Hepatocyte (in vitro differentiated cells): Measurements from ENCODE around the gene CEP295NL. TPM values are rescaled to one million over a fixed set of nuclear protein-coding genes. Genes with fewer than 3 reads are reported as not detected.

Experiments
- DNase-seq: peaks from one replicate; pipeline ENCODE4 v3.0.0-alpha.2; 2016; ENCODE audit warnings: low spot score
- H2AFZ ChIP-seq: fragments of 200-600 bp; sonication (generic); 2 replicates; pipeline ENCODE4 v1.6.0; 2016; ENCODE audit warnings: antibody characterized with exemption, mild to moderate bottlenecking
- H3K27ac ChIP-seq: fragments of 200-600 bp; sonication (generic); 2 replicates; pipeline ENCODE4 v1.5.1; 2016; ENCODE audit warnings: mild to moderate bottlenecking
- H3K27me3 ChIP-seq: fragments of 200-600 bp; sonication (generic); 2 replicates; pipeline ENCODE4 v1.6.1; 2016
- H3K36me3 ChIP-seq: fragments of 200-600 bp; sonication (generic); replicated peaks from 2 replicates; pipeline ENCODE4 v1.5.1; 2016; ENCODE audit warnings: low read depth; ENCODE audit not compliant: insufficient read depth
- H3K4me1 ChIP-seq: fragments of 200-600 bp; sonication (generic); 2 replicates; pipeline ENCODE4 v1.5.1; 2016; ENCODE audit warnings: mild to moderate bottlenecking, moderate library complexity; ENCODE audit not compliant: insufficient read depth
- H3K4me2 ChIP-seq: fragments of 200-600 bp; sonication (generic); 2 replicates; pipeline ENCODE4 v1.6.0; 2016
- H3K4me3 ChIP-seq: fragments of 200-600 bp; sonication (generic); 2 replicates; pipeline ENCODE4 v1.5.1; 2016; ENCODE audit warnings: mild to moderate bottlenecking
- H3K79me2 ChIP-seq: fragments of 200-600 bp; sonication (generic); 2 replicates; pipeline ENCODE4 v1.6.0; 2017; ENCODE audit warnings: mild to moderate bottlenecking
- H3K9me2 ChIP-seq: fragments of 200-600 bp; sonication (generic); replicated peaks from 2 replicates; pipeline ENCODE4 v1.6.0; 2017; ENCODE audit warnings: mild to moderate bottlenecking; ENCODE audit not compliant: insufficient read depth
- H3K9me3 ChIP-seq: fragments of 200-600 bp; sonication (generic); 2 replicates; pipeline ENCODE4 v1.5.1; 2016; ENCODE audit warnings: low read depth, mild to moderate bottlenecking
- H4K20me1 ChIP-seq: fragments of 200-600 bp; sonication (generic); 2 replicates; pipeline ENCODE4 v1.6.0; 2016; ENCODE audit warnings: mild to moderate bottlenecking; ENCODE audit not compliant: insufficient read depth, poor library complexity, severe bottlenecking
- EZH2 ChIP-seq: fragments of 200-600 bp; sonication (generic); IDR thresholded peaks from 2 replicates; pipeline ENCODE4 v1.6.1; 2016; ENCODE audit warnings: antibody characterized with exemption, mild to moderate bottlenecking, borderline replicate concordance
- EZH2phosphoT487 ChIP-seq: fragments of 200-600 bp; sonication (generic); IDR thresholded peaks from one replicate; pipeline ENCODE4 v1.6.1; 2018; ENCODE audit warnings: antibody characterized with exemption, mild to moderate bottlenecking, low read depth, moderate library complexity; ENCODE audit not compliant: unreplicated experiment, severe bottlenecking
- WGBS: methylation state at CpG from one replicate; pipeline ENCODE4 v1.1.6; 2016; ENCODE audit warnings: low lambda C conversion rate; ENCODE audit errors: missing lambda C conversion rate; 5-methylcytosine and 5-hydroxymethylcytosine counted together
- polyA plus RNA-seq: library from polyadenylated mRNA; unstranded; fragments of >200 nt; fragmentation: Nextera tagmentation; extraction: Ambion mirVana; gene quantifications from 2 replicates; pipeline ENCODE4 v1.2.1, GENCODE V29; 2016
- total RNA-seq: library from RNA; depleted of rRNA; stranded (reverse); fragments of >200 nt; gene quantifications from 2 replicates; pipeline ENCODE4 v1.2.3, GENCODE V29; 2014
- TF ChIP-seq, protein P1 (sequence below): fragments of 200-600 bp; sonication (generic); IDR thresholded peaks from 2 replicates; pipeline ENCODE4 v1.5.1; 2016; ENCODE audit warnings: antibody characterized with exemption, mild to moderate bottlenecking; ENCODE audit not compliant: poor library complexity

CEP295NL gene
- total and polyA plus RNA-seq, 2 experiments from 2014 or later, result 0.17 to 0.97 TPM

DNA sequence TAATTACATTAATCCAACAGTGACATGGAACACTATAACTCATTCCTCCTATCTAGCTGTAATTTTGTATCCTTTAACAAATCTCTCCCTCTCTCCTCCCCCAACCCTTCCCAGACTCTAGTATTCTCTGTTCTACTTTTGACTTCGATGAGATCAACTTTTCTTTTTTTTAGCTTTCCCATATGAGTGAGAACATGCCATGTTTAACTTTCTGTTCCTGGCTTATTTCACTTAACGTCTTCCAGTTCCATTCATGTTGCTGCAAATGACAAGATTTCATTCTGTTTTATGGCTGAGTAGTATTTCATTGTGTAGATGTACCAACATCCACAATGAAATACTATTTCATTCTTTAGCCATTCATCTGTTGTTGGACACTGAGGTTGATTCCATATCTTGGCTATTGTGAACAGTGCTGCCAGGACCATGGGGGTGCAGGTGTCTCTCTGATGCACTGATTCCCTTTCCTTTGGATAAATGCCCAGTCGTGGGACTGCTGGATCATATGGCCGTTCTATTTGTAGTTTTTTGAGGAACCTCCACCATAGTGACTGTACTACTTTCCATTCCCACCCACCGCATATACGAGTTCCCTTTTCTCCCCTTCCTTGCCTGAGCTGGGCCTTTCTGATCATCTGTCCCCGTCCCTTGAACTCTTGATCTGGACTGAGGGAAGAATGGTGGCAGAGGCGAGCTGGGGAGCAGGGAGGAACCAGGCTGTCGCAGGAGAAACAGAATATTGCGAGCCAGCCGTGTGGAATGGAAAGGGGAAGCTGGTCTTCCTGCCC, 7.7 kb upstream of the CEP295NL start:
- H2AFZ ChIP-seq, result no peak overlapping the region
- no peak for DNase-seq
- no peaks in the 10 kb centered on the region for H3K36me3 ChIP-seq
- H3K27ac ChIP-seq, result no peak overlapping the region
- peaks cover 5% of the 10 kb centered on the region for H3K4me1 ChIP-seq
- TF ChIP-seq EZH2phosphoT487, result no peak
- TF ChIP-seq EZH2, result no peak
- TF ChIP-seq, protein P1, sequence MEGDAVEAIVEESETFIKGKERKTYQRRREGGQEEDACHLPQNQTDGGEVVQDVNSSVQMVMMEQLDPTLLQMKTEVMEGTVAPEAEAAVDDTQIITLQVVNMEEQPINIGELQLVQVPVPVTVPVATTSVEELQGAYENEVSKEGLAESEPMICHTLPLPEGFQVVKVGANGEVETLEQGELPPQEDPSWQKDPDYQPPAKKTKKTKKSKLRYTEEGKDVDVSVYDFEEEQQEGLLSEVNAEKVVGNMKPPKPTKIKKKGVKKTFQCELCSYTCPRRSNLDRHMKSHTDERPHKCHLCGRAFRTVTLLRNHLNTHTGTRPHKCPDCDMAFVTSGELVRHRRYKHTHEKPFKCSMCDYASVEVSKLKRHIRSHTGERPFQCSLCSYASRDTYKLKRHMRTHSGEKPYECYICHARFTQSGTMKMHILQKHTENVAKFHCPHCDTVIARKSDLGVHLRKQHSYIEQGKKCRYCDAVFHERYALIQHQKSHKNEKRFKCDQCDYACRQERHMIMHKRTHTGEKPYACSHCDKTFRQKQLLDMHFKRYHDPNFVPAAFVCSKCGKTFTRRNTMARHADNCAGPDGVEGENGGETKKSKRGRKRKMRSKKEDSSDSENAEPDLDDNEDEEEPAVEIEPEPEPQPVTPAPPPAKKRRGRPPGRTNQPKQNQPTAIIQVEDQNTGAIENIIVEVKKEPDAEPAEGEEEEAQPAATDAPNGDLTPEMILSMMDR, result no peak
- H3K9me2 ChIP-seq, result no peaks in the 10 kb centered on the region
- H3K4me3 ChIP-seq, result no peak overlapping the region
- no peaks in the 10 kb centered on the region for H3K9me3 ChIP-seq
- 92% methylated on average over 11 of the region's 11 CpGs for WGBS
- H3K27me3 ChIP-seq, result no peaks in the 10 kb centered on the region
- peaks cover 35% of the 10 kb centered on the region for H4K20me1 ChIP-seq
- H3K4me2 ChIP-seq, result no peak overlapping the region
- peaks cover 88% of the 10 kb centered on the region for H3K79me2 ChIP-seq

DNA sequence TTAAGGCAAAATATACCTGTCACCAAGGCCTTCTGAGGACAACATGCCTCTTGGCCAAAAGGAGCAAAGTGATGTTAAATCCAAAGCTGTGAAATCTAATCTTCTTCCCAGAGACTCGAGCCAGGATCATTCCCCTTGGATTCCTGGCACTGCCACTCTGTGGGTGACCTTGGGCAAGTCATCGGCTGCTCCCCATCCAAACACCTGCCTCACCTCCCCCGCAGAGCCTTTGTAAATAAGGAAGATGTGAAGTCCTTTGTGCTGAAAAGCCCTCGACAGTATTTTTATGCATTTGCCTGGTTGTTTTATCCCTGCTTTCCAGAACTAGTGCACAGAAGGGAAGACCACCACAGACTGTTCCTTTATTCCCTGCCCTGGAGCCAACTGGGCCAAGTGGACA, 5.4 kb upstream of the CEP295NL start:
- H3K27me3 ChIP-seq, result no peaks in the 10 kb centered on the region
- no peak overlapping the region for H3K4me3 ChIP-seq
- no peaks in the 10 kb centered on the region for H3K9me2 ChIP-seq
- H3K9me3 ChIP-seq, result no peaks in the 10 kb centered on the region
- H3K36me3 ChIP-seq, result no peaks in the 10 kb centered on the region
- H4K20me1 ChIP-seq, result peaks cover 42% of the 10 kb centered on the region
- H3K4me1 ChIP-seq, result peaks cover 4% of the 10 kb centered on the region
- 61% methylated on average over 4 of the region's 4 CpGs for WGBS
- peaks cover 85% of the 10 kb centered on the region for H3K79me2 ChIP-seq
- H2AFZ ChIP-seq, result no peak overlapping the region
- DNase-seq, result no peak
- no peak overlapping the region for H3K27ac ChIP-seq
- no peak overlapping the region for H3K4me2 ChIP-seq
- TF ChIP-seq EZH2phosphoT487, result no peak
- no peak for TF ChIP-seq EZH2
- TF ChIP-seq, protein P1, result no peak

DNA sequence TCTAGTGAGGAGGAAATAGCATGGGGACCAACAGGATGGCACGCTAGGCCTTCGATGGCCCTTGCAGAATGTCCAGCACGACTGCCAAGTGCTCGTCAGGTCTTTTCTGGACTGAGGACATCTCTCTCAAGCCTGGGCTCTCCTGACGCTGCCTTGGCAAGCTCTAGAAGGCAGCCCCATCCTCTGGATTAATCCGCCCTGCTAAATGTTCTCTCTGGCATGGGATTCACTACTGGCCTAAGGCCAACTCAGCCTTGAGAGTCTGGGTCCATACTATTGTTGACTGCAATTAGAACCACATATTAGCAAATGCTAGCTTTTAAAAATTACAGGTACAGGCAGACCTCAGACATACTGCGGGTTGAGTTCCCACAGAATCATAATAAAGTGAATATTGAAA, 2.5 kb upstream of the CEP295NL start:
- Histone ChIP-seq H4K20me1 (peaks cover 56% of the 10 kb centered on the region), H3K27ac (no peak overlapping the region), H3K9me2 (no peaks in the 10 kb centered on the region), H3K79me2 (peaks cover 87% of the 10 kb centered on the region), H3K36me3 (no peaks in the 10 kb centered on the region), H3K9me3 (no peaks in the 10 kb centered on the region), H3K4me3 (no peak overlapping the region), H3K4me1 (peaks cover 11% of the 10 kb centered on the region), H3K4me2 (no peak overlapping the region), H2AFZ (no peak overlapping the region), H3K27me3 (no peaks in the 10 kb centered on the region)
- no peak for DNase-seq
- no peak for TF ChIP-seq EZH2
- no peak for TF ChIP-seq EZH2phosphoT487
- TF ChIP-seq, protein P1, result no peak
- WGBS, result 87% methylated on average over 7 of the region's 7 CpGs
